K562 (cell line): ENCODE measurements around the gene FZD1. TPM values are rescaled to one million over a fixed set of nuclear protein-coding genes. Genes with fewer than 3 reads are reported as not detected.
A peak's percentile ranks its signal among the peaks of the same experiment; 100 is the strongest.

ENCODE experiments used
- ARID4B ChIP-seq: sonication (generic); formaldehyde crosslinking; IDR thresholded peaks from 2 replicates; pipeline ENCODE4 v1.8.0; 2022; ENCODE audit warnings: mild to moderate bottlenecking, missing genetic modification reagents
- BACH1 ChIP-seq: fragments of 200-800 bp; sonication (Bioruptor generic); IDR thresholded peaks from 2 replicates; pipeline ENCODE4 v1.6.1; 2016; ENCODE audit warnings: missing genetic modification characterization, missing compliant biosample characterization
- E2F6 ChIP-seq, 2 experiments: IDR thresholded peaks; 2 replicates each; pipeline ENCODE4 v1.6.1; 2011; ENCODE audit warnings: borderline replicate concordance in 1 of 2, control low read depth in 1 of 2, low read depth in 1 of 2, low read length in 1 of 2, mild to moderate bottlenecking in 1 of 2, mixed read lengths in 1 of 2, moderate library complexity in 1 of 2; ENCODE audit not compliant: insufficient read depth in 1 of 2, insufficient read length in 1 of 2, poor library complexity in 1 of 2, severe bottlenecking in 1 of 2; ENCODE audit errors: extremely low read depth in 1 of 2
- FOXO4 ChIP-seq: fragments of 450-650 bp; formaldehyde crosslinking; IDR thresholded peaks from 2 replicates; pipeline ENCODE4 v1.4.0; 2020; ENCODE audit warnings: mild to moderate bottlenecking, moderate library complexity
- PCBP2 ChIP-seq: fragments of 200-400 bp; formaldehyde crosslinking; IDR thresholded peaks from 2 replicates; pipeline ENCODE4 v1.6.1; 2018; ENCODE audit warnings: low read length, low read depth, mild to moderate bottlenecking, moderate library complexity; ENCODE audit not compliant: poor library complexity, severe bottlenecking
- POLR2AphosphoS2 ChIP-seq: IDR thresholded peaks from 2 replicates; pipeline ENCODE4 v1.6.1; 2012; ENCODE audit warnings: low read length, improper control_type of control experiment
- PYGO2 ChIP-seq: fragments of 450-650 bp; IDR thresholded peaks from 2 replicates; pipeline ENCODE4 v1.6.1; 2016; ENCODE audit warnings: mild to moderate bottlenecking, missing genetic modification characterization, moderate library complexity, missing compliant biosample characterization
- SMAD4 ChIP-seq: fragments of 250-450 bp; sonication (Bioruptor Pico); conservative IDR thresholded peaks from 2 replicates; pipeline ENCODE4 v1.8.0; 2021; ENCODE audit warnings: inconsistent platforms, mild to moderate bottlenecking, moderate library complexity
- TSHZ1 ChIP-seq: fragments of 250-450 bp; sonication (Bioruptor Pico); IDR thresholded peaks from 2 replicates; pipeline ENCODE4 v1.4.0; 2020; ENCODE audit warnings: mild to moderate bottlenecking, moderate library complexity
- ZBED1 ChIP-seq: IDR thresholded peaks from 2 replicates; pipeline ENCODE4 v1.6.1; 2014
- polyA plus RNA-seq, 8 experiments: library from polyadenylated mRNA; depleted of rRNA in 4 of 8; stranded (reverse) in 5 of 8; unstranded in 3 of 8; fragments of >200 nt; fragmentation: Nextera tagmentation in 2 of 8; fragmentation: Illumina TruSeq in 1 of 8; extraction: Ambion mirVana in 2 of 8; extraction: Trizol in 1 of 8; gene quantifications; 2 replicates each; pipeline versions ENCODE4 v1.2.1 to v1.2.3, GENCODE V29; 2011 to 2014; ENCODE audit warnings: inconsistent platforms in 1 of 8, missing spikeins in 1 of 8
- total RNA-seq, 7 experiments: library from RNA; depleted of rRNA in 6 of 7; stranded (reverse); fragments of >200 nt in 6 of 7; fragmentation: Illumina TruSeq in 2 of 7; extraction: Trizol in 2 of 7; gene quantifications; 2 replicates each; pipeline versions ENCODE4 v1.2.1 to v1.2.3, GENCODE V29; 2011 to 2021; ENCODE audit warnings: low replicate concordance in 1 of 7

FZD1 gene
- total and polyA plus RNA-seq, 9 of the 15 experiments (the other 6 are each of a cell fraction or from before 2014, with no cell fraction given) = 0.25 to 5.1 (median 1.8) TPM

GRCh38 chr7:91264046-91264923 is at the start of gene FZD1 (continued):
- no peak for TF ChIP-seq TSHZ1
- TF ChIP-seq POLR2AphosphoS2 = no peak
- TF ChIP-seq BACH1 (tag) = no peak
- TF ChIP-seq SMAD4 (CRISPR knock-in tag) = peak; percentile 96
- TF ChIP-seq ARID4B (CRISPR knock-in tag) = no peak
- TF ChIP-seq PCBP2 = no peak
- no peak for TF ChIP-seq PYGO2 (tag)
- TF ChIP-seq FOXO4 (CRISPR knock-in tag) = no peak
- TF ChIP-seq E2F6 (IDR thresholded peaks at IDR 0.05; ENCODE audit: borderline replicate concordance in 1 of 2, extremely low read depth in 1 of 2, insufficient read depth in 1 of 2, insufficient read length in 1 of 2, low read depth in 1 of 2, low read length in 1 of 2, poor library complexity in 1 of 2, severe bottlenecking in 1 of 2) = peak in 1 of 2 experiments; percentile 41
- no peak for TF ChIP-seq ZBED1
